GM12865 (cell line): ENCODE data around the gene FBXL17.

ENCODE experiments used
- DNase-seq: peaks from one replicate; pipeline ENCODE4 v3.0.0; 2010; ENCODE audit warnings: low read depth
- H3K4me3 ChIP-seq: 2 replicates; pipeline ENCODE4 v1.5.1; 2011; ENCODE audit warnings: mild to moderate bottlenecking, low read depth, low read length, control low read depth
- TF ChIP-seq, protein P1 (sequence below): IDR thresholded peaks from 2 replicates; pipeline ENCODE4 v1.5.1; 2011; ENCODE audit warnings: low read length, control low read depth, low read depth, inconsistent platforms; ENCODE audit not compliant: insufficient read depth; ENCODE audit errors: missing control alignments

FBXL17 gene

GRCh38 chr5:108361239-108361638, 20.7 kb downstream of the FBXL17 start:
- DNase-seq: no peak
- TF ChIP-seq, protein P1, sequence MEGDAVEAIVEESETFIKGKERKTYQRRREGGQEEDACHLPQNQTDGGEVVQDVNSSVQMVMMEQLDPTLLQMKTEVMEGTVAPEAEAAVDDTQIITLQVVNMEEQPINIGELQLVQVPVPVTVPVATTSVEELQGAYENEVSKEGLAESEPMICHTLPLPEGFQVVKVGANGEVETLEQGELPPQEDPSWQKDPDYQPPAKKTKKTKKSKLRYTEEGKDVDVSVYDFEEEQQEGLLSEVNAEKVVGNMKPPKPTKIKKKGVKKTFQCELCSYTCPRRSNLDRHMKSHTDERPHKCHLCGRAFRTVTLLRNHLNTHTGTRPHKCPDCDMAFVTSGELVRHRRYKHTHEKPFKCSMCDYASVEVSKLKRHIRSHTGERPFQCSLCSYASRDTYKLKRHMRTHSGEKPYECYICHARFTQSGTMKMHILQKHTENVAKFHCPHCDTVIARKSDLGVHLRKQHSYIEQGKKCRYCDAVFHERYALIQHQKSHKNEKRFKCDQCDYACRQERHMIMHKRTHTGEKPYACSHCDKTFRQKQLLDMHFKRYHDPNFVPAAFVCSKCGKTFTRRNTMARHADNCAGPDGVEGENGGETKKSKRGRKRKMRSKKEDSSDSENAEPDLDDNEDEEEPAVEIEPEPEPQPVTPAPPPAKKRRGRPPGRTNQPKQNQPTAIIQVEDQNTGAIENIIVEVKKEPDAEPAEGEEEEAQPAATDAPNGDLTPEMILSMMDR: no peak
- no peak overlapping the region for H3K4me3 ChIP-seq

- TF ChIP-seq, protein P1: no peak
- DNase-seq: no peak
- no peak overlapping the region for H3K4me3 ChIP-seq
Measured at GRCh38 chr5:108360280-108360679, 21.6 kb downstream of the FBXL17 start.

DNA sequence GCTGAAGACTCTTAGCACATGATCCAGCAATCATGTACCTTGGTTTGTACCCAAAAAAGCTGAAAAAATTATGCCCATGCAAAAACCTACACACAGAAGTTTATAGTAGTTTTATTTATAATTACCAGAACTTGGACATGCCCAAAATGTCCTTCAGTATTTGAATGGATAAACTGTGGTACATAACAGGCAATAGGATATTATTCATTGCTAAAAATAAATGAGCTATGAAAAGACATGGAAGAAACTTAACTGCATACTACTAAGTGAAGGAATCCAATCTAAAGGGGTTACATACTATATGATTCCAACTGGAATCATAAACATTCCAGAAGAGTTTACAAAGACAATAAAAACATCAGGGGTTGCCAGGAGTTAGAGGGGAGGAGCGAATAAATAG, 25.6 kb downstream of the FBXL17 start:
- no peak overlapping the region for H3K4me3 ChIP-seq
- TF ChIP-seq, protein P1: no peak
- no peak for DNase-seq

DNA sequence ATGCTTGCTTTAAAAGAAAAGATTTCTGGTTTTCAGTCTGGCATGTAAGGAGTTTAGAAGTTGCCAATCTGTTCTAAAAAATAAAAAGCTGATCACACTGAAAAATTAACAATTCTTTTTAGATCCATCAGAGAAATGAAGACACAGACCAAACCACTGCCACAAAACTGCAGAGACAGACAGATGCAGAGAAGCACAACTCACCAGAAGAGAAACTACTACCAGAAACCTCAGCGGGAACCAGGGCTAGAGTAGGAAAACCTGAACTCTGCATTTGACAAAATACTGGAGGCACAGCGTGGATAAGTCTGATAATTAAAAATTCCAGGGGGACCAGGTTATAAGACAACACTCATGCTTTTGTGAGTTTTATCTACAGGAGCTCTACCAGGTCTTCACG, 28.8 kb downstream of the FBXL17 start:
- DNase-seq: no peak
- TF ChIP-seq, protein P1: no peak
- no peak overlapping the region for H3K4me3 ChIP-seq

- H3K4me3 ChIP-seq: no peak overlapping the region
- TF ChIP-seq, protein P1: peak; percentile 18
- peak; percentile 42 for DNase-seq
Measured at GRCh38 chr5:108345541-108346171, 36.2 kb downstream of the FBXL17 start.

DNA sequence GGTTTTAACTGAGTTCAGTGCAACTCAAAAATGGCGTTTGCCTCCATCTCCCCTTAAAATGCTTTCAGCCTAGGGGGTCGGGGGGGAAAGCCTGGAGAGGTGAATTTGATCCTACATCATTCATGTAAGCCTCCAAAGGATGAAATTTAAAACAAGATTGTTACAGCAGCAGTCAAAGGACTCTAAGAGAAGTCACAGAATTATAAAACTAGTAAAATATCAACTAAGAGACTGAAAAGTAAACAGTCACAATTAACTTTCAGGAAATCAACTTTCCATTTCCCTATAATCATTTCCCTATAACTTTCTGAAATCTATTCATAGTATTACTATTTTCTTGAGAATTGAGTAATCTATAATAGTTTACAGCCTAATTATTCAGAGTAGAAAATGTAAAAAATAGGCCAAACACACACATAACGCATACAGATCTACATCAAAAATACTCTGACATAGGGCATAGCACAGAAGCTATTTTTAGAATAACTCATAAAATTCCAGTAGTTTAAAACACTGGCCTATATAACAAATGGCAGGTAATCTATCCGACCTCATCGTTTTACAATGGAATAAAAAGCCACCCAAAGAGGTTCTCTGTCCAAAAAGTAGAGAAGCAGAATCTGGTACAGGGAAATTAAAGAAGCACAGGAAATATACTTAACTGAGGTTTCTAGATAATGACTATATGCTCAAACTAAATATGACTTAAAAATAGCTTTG, 37.6 kb downstream of the FBXL17 start:
- no peak overlapping the region for H3K4me3 ChIP-seq
- TF ChIP-seq, protein P1: no peak
- DNase-seq: no peak

DNA sequence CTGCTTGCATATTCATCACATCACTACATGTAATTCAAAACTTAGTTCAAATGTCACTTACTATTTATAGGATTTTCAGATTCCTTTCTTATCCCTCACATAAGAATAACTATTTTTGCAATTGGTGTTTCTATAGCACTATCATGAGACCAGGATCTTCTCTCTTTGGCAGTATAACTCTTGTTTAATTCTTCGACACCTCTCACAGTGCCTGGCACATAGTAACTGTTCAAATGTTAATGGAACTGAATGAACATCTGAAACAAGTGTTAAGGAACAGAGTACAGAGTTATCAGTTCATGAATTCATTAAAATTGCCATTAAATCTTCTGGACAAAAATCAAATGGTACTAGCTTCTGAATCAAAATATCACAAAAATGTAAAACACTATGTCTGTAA, 40.0 kb downstream of the FBXL17 start:
- DNase-seq: no peak
- TF ChIP-seq, protein P1: no peak
- H3K4me3 ChIP-seq: no peak overlapping the region
